Kidney (tissue), 14 donors: ENCODE measurements around the gene DGKK. TPM values are rescaled to one million over a fixed set of nuclear protein-coding genes. Genes with fewer than 3 reads are reported as not detected.
"Not testable (repeated sequence)": the region's sequence is repeated elsewhere in the genome, so short reads cannot be mapped to it uniquely, and the experiment has no call there.

Source experiments
- DNase-seq, 5 donors: peaks; one replicate each; pipeline ENCODE4 v3.0.0-alpha.2; 2013 to 2020
- FAIRE-seq: peaks from 2 replicates; lab custom pipeline; 2012; peaks lifted over from hg19 to GRCh38; lab: Jason Lieb, UNC
- H3K27ac ChIP-seq, 2 donors: one replicate each; pipeline ENCODE4 v1.7.0; 2013; ENCODE audit warnings: low read depth in 2 of 2, low read length in 2 of 2, inconsistent platforms in 1 of 2
- H3K27me3 ChIP-seq: one replicate; pipeline ENCODE4 v1.7.1; 2013; ENCODE audit warnings: low read length, inconsistent platforms; ENCODE audit not compliant: control insufficient read depth, insufficient read depth
- H3K36me3 ChIP-seq, 3 donors: one replicate each; pipeline versions ENCODE4 v1.7.0 to v1.7.1; 2013; ENCODE audit warnings: low read length in 3 of 3, control low read depth in 1 of 3, inconsistent platforms in 1 of 3; ENCODE audit not compliant: insufficient read depth in 3 of 3, control insufficient read depth in 2 of 3
- H3K4me1 ChIP-seq, 3 donors: one replicate each; pipeline versions ENCODE4 v1.7.0 to v1.7.1; 2013; ENCODE audit warnings: low read length in 3 of 3, inconsistent platforms in 1 of 3, low read depth in 1 of 3; ENCODE audit not compliant: control insufficient read depth in 2 of 3, insufficient read depth in 2 of 3
- H3K4me3 ChIP-seq, 3 donors: one replicate each; pipeline versions ENCODE4 v1.7.0 to v1.8.1; 2013; ENCODE audit warnings: low read length in 3 of 3, control low read depth in 1 of 3, inconsistent platforms in 1 of 3
- H3K9ac ChIP-seq, 3 donors: one replicate each; pipeline versions ENCODE4 v1.7.0 to v1.7.1; 2013; ENCODE audit warnings: low read length in 3 of 3, control low read depth in 1 of 3, inconsistent platforms in 1 of 3
- H3K9me3 ChIP-seq, 3 donors: one replicate each; pipeline versions ENCODE4 v1.7.0 to v1.7.1; 2013; ENCODE audit warnings: low read length in 3 of 3, control low read depth in 1 of 3, inconsistent platforms in 1 of 3; ENCODE audit not compliant: control insufficient read depth in 2 of 3, insufficient read depth in 1 of 3
- intact Hi-C: fragments of 100-400 bp; cut with DNase I; formaldehyde crosslinking; loops from one replicate; pipeline ENCODE4 v1.11.1; 2022
- polyA plus RNA-seq: library from polyadenylated mRNA; stranded (reverse); fragments of 350-450 nt; fragmentation: Illumina TruSeq; extraction: RNeasy Lipid Tissue Mini Kit (QIAGEN cat#74804); gene quantifications from one replicate; pipeline ENCODE4 v1.2.3, GENCODE V29; 2014; ENCODE audit warnings: low read depth, low replicate concordance; ENCODE audit not compliant: insufficient read depth
- total RNA-seq: library from RNA; stranded (reverse); fragmentation: NEBNext Ultra II Directional; extraction: Animal tissue kit (Norgen Biotek cat#: 25700); gene quantifications from one replicate; pipeline ENCODE4 v1.2.1, GENCODE V29; 2021
- TF ChIP-seq, protein P1 (sequence below): IDR thresholded peaks from 3 replicates; pipeline ENCODE4 v1.5.1; 2012; ENCODE audit warnings: mild to moderate bottlenecking, moderate library complexity, borderline replicate concordance; ENCODE audit not compliant: insufficient read depth; ENCODE audit errors: extremely low read depth
- donor health status: control.
- donor health status: control.
- donor health status: control.
- donor health status: control.
- donor health status: control.
- donor health status: DM: yes; HTN: yes; CAD: no.
- donor health status: Normal renal cell carcinoma (clear cell type).

The DGKK gene
- total and polyA plus RNA-seq, 2 donors from 2014 or later = 0.04 TPM; not detected in 1

DNA sequence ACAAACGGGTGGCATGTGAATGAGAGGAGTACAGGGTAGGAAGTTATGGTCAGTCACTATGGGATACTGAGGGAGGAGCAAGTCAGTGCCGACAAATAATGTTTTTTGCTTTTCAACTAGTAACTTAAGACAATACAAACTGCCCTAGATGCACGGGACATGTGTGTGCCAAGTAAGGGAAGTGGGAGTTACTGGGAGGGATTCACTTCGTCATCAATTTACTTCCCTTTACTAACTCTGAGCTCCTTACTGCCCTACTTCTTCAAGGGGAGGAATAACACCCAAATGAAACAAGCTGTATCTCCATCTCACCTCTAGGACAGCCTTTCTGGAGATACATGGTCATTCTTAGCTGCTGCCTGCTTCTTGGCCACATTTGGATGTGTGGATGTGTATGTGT, 97.7 kb downstream of the DGKK start:
- FAIRE-seq = no peak
- H3K4me1 ChIP-seq = no peaks in the 10 kb centered on the region
- TF ChIP-seq, protein P1, sequence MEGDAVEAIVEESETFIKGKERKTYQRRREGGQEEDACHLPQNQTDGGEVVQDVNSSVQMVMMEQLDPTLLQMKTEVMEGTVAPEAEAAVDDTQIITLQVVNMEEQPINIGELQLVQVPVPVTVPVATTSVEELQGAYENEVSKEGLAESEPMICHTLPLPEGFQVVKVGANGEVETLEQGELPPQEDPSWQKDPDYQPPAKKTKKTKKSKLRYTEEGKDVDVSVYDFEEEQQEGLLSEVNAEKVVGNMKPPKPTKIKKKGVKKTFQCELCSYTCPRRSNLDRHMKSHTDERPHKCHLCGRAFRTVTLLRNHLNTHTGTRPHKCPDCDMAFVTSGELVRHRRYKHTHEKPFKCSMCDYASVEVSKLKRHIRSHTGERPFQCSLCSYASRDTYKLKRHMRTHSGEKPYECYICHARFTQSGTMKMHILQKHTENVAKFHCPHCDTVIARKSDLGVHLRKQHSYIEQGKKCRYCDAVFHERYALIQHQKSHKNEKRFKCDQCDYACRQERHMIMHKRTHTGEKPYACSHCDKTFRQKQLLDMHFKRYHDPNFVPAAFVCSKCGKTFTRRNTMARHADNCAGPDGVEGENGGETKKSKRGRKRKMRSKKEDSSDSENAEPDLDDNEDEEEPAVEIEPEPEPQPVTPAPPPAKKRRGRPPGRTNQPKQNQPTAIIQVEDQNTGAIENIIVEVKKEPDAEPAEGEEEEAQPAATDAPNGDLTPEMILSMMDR = no peak

DNA sequence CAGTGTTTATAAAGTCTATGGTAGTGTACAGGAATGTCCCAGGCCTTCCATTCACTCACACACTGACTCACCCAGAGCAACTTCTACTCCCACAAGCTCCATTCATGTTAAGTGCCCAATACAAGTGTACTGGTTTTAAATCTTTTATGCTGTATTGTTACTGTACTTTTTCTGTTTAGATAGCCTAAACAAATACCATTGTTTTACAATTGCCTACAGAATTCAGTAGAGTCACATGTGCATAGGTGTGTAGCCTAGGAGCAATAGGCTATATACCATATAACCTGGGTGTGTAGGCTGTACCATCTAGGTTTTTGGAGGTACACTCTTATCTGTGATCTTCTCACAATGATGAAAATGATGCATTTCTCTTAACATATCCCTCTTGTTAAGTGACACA, 126.7 kb downstream of the DGKK start:
- H3K4me1 ChIP-seq = no peaks in the 10 kb centered on the region
- no peak overlapping the region for H3K4me3 ChIP-seq
- H3K36me3 ChIP-seq = no peaks in the 10 kb centered on the region
- intact Hi-C loops = no loop called here
- H3K9me3 ChIP-seq = no peaks in the 10 kb centered on the region
- TF ChIP-seq, protein P1 = no peak
- DNase-seq (no peak), FAIRE-seq (no peak)
- no peaks in the 10 kb centered on the region for H3K27me3 ChIP-seq
- no peak overlapping the region for H3K9ac ChIP-seq
- H3K27ac ChIP-seq = no peak overlapping the region

More for the DNA sequence above, 97.7 kb downstream of the DGKK start:
- intact Hi-C loops = no loop called here
- Histone ChIP-seq H3K27me3 (no peaks in the 10 kb centered on the region), H3K36me3 (no peaks in the 10 kb centered on the region), H3K4me3 (no peak overlapping the region), H3K27ac (no peak overlapping the region), H3K9me3 (no peaks in the 10 kb centered on the region), H3K9ac (no peak overlapping the region)
- no peak for DNase-seq

DNA sequence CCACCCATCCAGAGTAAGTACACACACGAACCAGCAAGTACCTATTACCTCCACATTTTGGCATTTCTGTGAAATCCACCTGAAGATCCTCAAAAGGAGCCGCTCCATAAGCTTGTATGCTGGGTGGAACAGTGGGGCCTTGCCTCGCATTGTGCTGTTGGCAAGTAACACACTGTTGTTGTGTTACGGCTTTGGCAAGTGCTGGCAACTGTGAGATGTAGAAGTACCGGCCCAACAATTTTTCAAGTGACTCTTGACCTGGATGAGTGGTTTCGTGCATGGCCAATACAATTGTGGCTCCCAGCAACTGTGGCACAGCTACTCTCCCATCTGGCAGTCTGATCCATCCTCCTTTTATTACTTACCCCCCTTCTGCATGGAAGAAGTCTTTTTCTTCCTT, 137.3 kb downstream of the DGKK start:
- H3K36me3 ChIP-seq = no peaks in the 10 kb centered on the region
- FAIRE-seq = no peak
- intact Hi-C loops = no loop called here
- no peaks in the 10 kb centered on the region for H3K4me1 ChIP-seq
- TF ChIP-seq, protein P1 = no peak
- no peaks in the 10 kb centered on the region for H3K27me3 ChIP-seq
- no peak overlapping the region for H3K27ac ChIP-seq
- no peak overlapping the region for H3K9ac ChIP-seq
- no peak for DNase-seq
- H3K4me3 ChIP-seq = no peak overlapping the region
- no peaks in the 10 kb centered on the region for H3K9me3 ChIP-seq

DNA sequence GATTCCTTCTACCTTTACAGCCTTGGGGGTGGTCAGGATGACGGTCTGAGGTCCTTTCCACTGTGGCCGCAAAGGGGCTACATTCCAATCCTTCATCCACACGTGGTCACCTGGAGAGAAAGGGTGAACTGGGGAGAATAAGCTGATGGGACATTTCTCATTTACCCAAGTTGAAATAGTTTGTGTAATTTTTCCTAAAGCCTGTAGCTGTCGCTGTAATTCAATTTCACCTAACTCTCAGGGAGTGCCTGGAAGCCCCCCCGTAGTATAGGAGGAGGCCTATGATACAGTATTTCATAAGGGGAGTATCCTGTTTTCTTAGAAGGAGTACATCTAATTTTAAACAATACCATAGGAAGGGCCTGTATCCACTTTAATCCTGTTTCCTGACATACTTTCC, 138.0 kb downstream of the DGKK start:
- H3K9ac ChIP-seq, H3K27me3 ChIP-seq, H3K27ac ChIP-seq, FAIRE-seq, H3K4me1 ChIP-seq, H3K36me3 ChIP-seq, H3K9me3 ChIP-seq, H3K4me3 ChIP-seq, intact Hi-C loops: not testable (repeated sequence)
- peak in 1 of 5 donors; percentile 0 for DNase-seq
